T1000 (cell line): ENCODE measurements around the gene CYSLTR2.

Source experiments
- DNase-seq: peaks from one replicate; lab custom pipeline; 2025; ENCODE audit warnings: mixed read lengths; lab: John Stamatoyannopoulos, UW

Gene CYSLTR2

DNA sequence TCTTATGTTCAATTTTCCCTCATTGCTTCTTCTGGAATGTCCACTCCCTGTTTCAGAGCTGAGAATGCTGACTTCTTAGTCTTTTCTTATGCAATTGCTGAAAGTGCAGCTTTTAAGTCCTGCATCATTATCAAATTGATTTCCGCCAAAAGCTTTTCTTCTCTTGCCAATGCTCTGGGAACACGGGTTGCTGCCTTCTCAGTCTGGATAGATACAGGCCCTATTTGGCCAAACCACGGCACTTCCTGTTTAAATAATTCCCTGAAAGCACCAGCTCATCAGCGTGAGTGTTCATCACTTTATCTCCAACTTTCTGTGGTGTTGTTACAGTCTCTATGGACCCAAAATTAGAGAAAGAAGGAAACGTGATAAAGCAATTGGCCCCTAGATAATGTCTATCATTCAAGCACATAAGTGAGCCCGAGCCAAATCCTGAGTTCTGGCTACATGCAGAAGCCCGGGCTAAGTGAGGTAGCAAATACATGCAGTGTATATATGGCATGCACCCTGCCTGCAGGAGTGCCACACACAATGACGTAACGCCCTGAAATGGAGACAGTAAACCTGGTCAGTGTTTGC is 85.7 kb downstream of the CYSLTR2 start:
- DNase-seq, result no peak

GRCh38 chr13:48741377-48741776 is 87.6 kb downstream of the CYSLTR2 start:
- DNase-seq, result no peak

- DNase-seq, result no peak
Observed at GRCh38 chr13:48746821-48747220, 93.1 kb downstream of the CYSLTR2 start.

DNA sequence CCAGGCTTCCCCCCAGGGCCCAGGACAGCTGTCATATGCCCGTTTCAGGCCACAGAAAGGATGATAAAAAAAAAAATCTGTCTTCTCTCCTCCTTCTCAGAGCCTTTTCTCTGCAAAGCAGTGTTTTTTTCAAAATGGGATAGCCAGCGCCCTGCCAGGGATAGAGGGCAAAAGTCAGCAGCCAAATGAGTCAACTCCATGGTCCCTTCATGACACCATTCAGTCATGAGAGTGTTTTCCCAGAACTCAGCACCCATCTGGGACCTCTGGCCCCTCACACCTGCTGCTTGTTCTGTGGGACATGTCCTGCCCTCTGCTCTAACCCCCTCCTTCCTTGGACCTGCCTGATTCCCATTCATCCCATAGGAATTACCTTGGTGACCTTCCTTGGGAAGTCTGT is 95.0 kb downstream of the CYSLTR2 start:
- no peak for DNase-seq

GRCh38 chr13:48749144-48749543 is 95.4 kb downstream of the CYSLTR2 start:
- DNase-seq, result no peak

- DNase-seq, result peak; percentile 57
Observed at GRCh38 chr13:48749699-48750473, 96.2 kb downstream of the CYSLTR2 start.

DNA sequence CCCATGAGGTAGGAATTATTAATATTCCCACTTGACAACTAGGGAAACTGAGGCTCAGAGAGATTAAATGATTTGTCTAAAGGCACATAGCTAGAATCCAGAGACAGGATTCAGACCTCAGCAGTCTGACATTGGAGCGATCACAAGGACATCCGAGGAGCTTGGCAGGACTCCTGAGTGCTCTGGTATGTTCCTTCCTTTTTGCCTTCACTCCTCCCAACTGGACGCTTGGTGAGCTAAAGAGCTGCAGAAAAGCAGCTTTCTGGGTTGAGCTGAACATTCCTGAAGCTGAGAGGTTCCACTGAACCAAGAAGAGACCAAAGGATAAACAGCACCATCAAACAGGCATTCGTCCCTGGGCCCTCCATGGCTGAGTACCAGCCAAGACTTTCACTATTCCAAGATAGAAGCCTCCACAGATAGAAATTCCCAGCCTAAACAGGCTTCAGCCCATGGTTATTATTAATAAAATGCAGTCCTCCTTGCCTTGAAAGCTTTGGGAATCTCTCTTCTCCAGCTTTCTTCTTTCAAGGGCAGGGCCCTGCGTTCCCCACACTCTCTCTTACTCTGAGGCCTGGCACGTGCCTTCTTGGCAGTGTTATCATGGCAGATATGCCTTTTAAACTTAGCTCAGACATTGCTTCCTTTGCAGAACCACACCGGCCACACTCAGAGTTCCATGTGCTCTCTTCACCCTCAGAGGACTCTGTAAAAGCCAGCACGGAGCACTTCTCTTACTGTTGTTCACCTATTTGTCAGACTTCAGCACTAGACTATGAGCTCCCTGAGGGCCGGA is 97.1 kb downstream of the CYSLTR2 start:
- no peak for DNase-seq

GRCh38 chr13:48760626-48761025 is 106.9 kb downstream of the CYSLTR2 start:
- DNase-seq, result no peak
